Measurements from ENCODE around the gene FITM1.
A peak's percentile ranks its signal among the peaks of the same experiment; 100 is the strongest.

Gene FITM1, protein sequence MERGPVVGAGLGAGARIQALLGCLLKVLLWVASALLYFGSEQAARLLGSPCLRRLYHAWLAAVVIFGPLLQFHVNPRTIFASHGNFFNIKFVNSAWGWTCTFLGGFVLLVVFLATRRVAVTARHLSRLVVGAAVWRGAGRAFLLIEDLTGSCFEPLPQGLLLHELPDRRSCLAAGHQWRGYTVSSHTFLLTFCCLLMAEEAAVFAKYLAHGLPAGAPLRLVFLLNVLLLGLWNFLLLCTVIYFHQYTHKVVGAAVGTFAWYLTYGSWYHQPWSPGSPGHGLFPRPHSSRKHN

DNA sequence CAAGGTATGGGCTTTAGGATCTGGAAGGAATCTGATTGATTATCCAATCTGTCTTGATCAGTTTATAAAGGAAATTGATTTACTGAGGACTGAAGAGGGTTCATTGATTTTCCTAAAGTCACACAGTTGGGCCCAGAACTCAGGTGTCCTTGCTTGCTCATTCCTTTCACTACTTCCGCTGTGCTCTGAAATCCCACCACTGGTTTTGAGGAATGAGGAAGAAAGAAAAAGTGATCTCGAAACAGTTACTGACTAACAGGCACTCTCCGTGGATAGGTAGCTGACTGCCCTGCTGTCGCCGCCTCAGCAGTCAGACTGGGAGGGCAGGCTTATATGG lies at the start of gene FITM1:
FITM1 (plus strand) TSS at position 280 of the 337 bp plus-strand sequence. CDS start 905 bp downstream, outside the sequence.
- DNase-seq (ENCODE audit: low read depth in 2 of 2): no peak

DNA sequence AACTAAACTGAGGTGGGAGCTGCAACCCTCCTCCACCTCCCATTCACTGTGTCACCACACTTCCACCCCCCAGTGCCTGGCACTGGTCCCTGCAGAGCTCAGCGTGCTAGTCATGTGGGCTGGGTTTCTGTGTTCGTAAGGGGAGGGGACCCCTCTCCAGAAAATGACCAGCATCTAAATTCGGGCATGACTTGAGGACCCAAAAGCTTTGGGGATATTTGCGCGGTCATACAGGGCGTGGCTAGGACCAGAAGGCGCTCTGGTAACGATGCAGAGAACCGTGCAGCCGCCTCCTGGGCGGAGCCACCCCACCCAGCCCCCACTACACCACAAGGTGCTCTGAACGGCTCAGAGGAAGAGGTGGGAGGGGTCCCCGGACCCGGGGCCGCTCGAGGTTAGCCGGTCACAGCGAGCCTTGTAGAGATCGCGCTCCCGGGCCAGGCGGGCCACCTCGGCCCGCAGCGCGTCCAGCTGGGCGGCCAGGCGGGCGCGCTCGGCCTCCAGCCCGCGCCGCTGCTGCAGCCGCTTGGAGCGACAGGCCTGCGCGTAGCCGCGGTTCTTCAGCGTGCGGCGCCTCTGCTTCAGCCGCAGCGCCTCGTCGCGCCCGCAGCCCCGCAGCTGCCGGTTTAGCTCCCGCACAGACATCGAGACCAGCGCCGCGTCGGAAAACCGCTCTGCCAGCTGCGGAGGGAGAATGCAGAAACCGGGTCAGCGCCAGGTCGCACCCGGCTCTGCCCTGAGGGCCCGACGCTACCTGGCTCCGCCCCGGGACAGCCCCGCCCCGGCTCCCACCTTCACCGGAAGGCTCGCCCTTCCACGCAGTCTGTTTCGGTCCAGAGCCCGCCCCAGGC lies 49.3 kb upstream of the FITM1 start:
- DNase-seq (ENCODE audit: low read depth in 2 of 2): peak; percentile 53 to 72

DNA sequence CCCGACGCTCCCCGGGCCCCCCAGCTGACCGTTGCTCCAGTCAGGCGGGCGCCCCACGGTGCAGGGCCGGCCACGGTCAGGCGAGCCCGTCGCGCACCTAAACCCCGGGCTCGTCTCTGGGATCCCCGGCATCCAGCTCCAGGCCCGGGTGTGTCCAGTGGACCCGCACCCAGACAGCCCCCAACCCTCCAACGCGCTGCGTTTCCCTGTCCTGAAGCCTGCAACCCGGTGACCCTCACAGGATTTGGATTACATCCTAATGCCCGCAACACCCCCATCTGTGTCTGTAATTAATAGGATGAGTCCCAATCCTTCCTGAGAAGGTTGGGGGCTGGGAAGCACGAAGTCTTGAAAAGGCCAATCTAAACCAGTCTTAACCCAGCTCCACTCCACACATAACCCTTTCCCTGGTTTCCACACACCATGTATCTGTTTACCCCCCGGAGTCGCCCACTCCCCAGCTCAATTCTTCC lies 48.7 kb upstream of the FITM1 start:
- DNase-seq (ENCODE audit: low read depth in 2 of 2): no peak

DNA sequence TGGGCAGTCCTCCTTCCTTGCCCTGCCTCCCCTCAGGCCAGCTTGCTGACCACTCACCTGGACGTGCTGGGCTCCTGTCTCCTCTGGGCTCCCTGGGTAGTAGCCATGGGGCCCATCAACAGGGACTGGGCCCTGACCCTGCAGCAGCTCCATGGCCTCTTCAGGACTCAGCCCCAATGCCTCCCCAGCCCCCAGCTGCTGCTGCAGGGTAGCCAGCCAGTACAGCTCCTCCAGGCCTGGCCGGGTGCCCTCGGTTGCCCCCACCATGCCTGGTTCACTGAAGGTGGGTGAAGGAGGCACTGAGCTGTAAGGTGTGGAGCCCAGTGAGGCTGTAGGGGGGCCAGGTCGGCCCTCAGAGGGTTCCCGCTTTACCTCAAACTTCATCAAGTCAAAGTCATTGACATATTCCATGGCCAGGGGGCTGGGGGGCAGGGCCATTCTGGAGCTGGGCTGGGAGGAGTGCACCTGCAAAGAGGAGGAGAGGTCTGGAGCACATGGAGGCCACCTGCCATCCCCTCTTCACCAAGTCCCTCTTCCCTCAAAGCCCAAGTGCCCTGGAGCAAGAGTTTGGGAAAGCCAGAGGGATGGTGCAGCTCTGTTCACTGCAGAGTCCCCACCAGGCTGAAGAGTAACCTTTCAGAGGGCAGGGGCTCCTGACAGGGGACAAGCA lies 47.9 kb upstream of the FITM1 start:
- no peak for DNase-seq (ENCODE audit: low read depth in 2 of 2)

DNA sequence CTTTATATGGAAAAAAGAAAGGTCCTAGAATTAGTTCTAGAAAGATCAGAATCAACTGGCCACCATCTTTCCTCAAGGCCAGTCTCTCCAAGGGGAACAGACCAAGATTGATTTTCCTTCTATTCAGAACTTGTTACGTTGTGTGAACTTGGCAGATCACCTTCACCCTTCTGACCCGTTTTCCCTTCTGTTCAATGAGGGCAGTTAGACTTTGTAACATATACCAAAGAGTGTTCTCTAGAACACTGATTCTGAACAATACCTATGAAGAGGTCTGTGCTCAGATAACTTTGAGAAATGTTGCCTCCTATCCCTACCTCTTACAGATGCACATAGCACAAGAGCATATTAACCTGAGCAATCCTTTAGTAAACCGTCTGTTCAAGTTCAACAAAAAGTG lies 47.0 kb upstream of the FITM1 start:
- no peak for DNase-seq (ENCODE audit: low read depth in 2 of 2)

DNA sequence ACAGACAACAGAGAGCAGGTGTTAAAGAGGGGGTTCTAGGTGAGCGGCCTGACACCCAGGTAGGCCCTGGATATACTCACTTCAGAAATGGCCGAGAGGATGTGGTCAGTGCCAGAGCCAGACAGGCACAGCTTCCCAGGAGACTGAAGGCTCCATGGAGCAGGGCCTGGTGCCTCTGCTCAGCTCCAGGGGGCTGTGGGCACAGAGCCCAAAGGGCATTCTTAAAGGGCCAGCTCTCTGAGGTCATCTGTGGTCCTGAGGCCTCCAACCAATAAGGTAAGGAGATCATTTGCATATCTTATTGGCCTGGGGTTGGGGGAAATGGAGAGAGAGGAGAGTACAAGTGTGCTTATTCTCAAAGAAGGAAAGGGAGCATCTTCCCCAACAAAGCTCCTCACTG lies 46.0 kb upstream of the FITM1 start:
- DNase-seq (ENCODE audit: low read depth in 2 of 2): no peak

DNA sequence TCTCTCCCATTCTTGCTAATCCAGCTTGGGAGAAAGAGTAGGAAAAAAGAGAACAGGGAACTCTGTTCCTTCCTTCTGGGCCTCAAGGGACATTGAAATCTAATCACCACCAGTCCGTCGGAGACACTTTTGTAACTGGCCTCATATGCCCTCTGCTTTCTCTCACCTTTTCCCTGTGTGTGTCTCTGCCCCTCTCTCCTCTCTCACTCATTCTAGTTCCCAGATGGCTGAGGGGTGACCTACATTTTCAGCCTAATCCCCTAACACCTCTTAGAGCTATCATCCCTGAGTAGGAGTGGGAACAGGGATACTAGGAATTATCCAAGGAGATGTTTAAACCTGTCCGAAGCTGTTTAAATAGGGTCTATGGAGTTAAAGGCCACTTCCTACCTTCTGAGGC lies 45.2 kb upstream of the FITM1 start:
- DNase-seq (ENCODE audit: low read depth in 2 of 2): no peak

DNA sequence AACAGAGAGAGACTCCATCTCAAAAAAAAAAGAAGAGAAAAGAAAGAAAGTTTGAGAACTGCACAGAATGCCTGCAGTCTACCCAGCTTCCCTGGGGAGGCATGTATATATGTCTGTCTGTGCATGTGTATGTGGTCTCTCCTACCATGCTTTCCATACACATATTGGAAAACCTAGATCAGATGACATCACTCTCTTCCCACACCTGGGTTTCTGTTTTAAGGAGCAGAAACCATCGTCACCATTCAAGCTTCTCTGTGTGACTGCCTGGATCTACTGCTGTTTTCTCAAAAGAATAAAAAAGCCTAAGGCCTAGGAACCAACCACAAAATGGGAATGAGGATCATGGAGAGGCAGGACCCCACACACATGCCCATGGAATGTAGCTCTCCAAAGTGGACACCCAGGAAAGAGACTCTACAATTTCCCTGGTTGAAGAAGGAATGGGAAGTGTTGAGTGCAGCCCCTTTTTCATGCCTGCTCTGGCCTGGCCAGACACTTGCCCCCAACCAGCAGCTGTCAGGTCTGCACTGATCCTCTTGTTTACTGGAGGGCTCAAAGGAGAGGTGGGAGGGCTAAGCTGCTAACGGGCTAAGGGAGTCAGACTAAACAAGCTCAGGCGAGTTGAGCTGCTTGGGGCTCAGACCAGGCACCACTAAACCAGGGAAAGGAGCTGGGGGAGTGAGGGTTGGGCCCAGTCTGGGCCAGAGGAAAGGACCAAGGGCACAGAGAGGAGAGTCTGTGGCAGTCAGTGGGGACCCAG lies 44.1 kb upstream of the FITM1 start:
- no peak for DNase-seq (ENCODE audit: low read depth in 2 of 2)

DNA sequence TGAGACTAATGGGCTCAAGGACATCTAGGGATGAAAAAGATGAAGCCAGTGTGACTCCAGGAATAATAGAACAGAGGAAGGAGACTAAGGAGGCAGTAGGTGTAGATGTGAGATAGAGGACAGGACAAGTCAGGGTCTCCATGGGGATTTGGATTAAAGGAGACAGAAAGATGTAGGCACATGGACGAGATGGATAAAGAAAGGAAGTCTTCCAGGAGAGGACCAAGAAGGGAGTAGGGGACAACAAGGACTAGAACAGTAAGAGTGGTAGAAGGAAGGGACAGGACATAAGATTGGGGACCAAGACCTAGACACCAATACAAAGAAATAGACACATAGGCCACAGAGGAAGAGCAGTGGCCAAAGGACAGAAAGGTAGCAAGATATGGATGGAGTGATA lies 43.5 kb upstream of the FITM1 start:
- DNase-seq (ENCODE audit: low read depth in 2 of 2): no peak

DNA sequence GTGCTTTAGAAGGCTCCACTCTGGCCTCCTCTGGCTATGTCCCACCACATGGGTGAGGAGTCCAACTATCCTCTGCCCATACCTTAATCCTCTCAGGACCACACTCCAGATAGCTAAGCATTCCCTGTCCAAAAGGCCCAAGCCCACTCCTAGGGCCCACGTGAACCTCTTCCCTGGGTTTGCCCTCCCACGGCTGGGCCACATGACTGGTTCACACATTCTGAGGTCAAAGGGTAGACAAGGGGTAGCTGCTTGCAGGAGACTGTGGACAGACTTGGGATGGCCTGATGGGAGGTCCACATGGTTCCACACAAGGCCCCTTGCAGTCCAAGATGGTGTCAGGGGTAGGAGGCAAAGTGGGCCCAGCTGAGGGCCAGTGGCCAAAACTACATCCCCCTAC lies 42.4 kb upstream of the FITM1 start:
- no peak for DNase-seq (ENCODE audit: low read depth in 2 of 2)

DNA sequence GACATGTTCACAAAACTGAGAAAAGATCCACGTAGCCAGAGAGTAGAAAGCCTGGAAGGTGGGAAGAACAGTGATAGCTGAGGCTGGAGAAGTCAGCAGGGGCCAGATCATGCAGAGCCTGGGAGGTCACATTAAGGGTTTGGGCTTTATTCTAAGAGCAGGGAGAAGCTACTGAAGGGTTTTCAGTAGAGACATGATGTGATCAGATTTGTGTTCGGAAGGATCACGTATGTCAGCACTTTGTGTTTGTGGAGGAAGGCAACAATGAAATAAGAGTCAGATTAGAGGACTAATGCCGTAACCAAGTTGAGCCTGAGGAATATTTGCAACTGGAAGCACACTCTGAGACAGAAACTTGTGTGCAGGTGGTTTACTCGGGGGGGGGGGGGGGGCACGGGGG lies 40.6 kb upstream of the FITM1 start:
- no peak for DNase-seq (ENCODE audit: low read depth in 2 of 2)

DNA sequence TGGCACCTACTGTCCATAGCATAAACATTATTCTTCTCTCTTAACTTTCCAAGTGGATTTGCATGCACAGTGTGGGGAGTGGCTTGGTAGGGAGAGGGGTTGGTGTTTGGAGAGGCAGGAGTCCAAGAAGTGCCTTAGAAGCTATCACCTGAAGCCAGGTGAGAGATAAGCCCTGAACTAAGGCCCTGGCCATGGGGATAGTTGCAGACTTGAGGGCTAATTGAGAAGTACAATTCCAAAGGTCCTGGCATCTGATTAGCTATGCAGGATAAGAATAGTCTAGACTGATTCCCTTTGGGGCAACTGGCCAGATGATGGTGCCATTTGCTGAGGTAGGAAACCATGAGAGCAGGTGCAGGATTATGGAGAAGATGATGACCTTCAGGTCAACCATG lies 38.4 kb upstream of the FITM1 start:
- DNase-seq (ENCODE audit: low read depth in 2 of 2): no peak

DNA sequence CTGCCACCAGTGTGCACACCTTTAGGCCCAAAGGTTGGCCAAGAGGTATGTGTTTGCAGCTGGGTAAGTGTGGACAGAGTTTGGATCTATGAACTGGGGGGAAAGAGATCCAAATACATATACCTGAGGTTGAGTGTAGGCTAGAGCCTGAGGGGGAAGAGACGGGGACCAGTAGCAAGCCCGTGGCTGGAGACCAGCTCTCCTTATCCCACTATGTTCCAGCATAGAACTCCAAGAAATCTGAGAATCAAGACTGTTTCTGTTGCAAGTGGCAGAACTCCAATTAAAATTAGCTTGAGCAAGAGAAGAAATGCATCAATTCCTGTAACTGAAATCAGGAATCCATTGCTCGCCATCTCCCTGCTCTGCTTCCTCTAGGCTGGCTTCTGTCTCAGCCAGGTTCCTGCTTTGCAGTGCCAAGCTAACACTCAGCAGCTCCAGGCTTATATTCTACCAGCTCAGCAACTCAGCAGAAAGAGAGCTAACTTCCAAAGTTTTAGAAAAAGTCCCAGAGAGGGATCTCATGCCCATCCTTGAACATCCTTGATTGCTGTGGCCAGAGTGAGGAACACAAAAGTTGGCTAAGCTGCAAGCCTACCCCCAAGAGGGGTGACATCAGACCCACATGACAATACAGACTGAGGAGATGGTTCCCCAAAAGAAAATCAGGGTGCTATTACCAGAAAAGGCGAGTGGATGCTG lies 37.8 kb upstream of the FITM1 start:
- DNase-seq (ENCODE audit: low read depth in 2 of 2): no peak

DNA sequence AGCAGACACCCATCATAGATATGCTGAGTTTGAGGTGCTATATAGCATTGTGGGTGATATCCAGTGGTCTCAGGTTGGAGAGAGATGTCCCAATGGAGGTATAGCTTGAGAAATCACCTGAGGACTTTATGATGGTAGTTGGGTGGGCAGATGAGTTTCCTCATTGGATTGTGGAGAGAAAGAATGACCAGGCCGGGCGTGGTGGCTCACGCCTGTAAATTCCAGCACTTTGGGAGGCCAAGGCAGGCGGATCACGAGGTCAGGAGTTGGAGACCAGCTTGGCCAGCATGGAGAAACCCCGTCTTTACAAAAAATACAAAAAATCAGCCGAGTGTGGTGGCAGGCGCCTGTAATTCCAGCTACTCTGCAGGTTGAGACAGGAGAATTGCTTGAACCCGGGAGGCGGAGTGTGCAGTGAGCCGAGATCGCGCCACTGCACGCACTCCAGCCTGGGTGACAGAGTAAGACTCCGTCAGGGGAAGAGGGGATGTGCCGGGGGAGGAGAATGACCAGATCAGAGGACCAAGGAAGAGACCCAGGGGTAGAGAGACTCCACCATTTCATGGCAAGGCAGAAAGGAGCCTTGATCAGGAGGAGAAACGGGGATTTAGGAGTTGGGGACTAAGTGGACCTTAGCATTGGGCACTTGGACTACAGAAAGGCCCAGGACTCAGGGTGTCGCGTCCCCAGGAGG lies 37.1 kb upstream of the FITM1 start:
- no peak for DNase-seq (ENCODE audit: low read depth in 2 of 2)

DNA sequence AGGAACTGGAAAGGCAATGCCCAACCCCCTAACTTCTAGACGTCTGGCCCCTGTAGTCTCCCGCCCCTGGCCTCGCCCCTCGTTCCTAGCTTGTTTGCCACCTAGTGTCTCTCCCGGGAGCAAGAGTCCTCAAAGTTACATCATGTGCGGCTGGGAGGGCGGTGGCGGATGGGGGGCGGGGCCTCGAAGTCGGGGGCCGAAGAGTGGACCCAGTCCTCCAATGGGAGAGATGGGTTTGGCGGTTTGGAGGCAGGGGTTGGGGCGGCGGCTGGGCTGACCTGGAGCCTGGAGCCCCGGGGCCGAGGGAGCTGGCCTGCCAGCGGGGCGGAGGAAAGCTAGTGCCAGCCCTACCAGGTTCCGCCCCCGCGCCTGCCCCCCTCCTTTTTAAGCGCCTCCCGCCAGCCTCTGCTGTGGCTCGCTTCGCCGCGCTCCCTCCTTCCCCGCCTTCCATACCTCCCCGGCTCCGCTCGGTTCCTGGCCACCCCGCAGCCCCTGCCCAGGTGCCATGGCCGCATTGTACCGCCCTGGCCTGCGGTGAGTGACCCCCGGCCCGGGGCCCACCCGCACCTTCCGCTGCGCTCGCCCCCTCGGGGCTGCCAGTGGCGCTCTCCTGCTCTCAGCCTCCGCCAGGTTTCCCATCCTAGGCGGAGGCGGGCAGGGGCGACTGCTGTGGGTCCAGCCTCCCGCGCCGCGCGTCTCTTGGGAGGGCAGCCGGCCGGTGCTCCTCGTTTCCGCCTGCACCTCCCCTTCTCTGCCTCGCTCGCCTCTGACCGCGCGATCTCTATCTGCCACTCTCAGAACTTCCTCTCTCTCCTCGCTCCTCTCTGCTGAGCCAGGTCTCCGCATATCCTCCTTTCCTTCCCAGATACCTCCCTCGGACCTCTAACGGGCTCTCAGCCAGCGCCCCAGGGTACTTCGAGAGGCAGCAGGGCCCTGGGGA lies 36.3 kb upstream of the FITM1 start, which contains the start of gene PCK2:
PCK2 (plus strand) TSS at position 411 of the 940 bp plus-strand sequence; CDS start at position 506, 95 bp downstream.
- peak; percentile 83 to 90 for DNase-seq (ENCODE audit: low read depth in 2 of 2)

DNA sequence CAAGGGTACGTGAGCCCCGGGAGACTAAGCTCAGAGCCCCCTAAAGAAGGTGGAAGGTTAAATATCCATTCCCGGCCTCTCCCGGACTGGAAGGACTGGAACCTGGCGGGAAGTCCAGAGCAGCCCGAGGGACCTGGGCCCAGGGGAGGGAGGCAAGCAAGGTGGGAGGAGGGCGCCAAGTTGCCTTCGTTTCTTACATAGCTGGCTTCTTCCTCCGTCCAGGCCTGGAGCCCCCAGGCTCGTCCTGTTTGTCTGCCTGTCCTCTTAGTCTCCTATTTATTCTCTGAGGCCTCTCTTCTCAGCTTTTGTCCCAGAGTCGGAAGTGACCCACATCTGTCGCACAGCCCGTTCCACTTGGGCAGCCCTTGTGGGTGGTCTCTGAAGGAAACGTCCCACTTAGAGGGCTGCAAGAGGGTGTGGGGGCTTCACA lies 35.6 kb upstream of the FITM1 start:
- no peak for DNase-seq (ENCODE audit: low read depth in 2 of 2)

DNA sequence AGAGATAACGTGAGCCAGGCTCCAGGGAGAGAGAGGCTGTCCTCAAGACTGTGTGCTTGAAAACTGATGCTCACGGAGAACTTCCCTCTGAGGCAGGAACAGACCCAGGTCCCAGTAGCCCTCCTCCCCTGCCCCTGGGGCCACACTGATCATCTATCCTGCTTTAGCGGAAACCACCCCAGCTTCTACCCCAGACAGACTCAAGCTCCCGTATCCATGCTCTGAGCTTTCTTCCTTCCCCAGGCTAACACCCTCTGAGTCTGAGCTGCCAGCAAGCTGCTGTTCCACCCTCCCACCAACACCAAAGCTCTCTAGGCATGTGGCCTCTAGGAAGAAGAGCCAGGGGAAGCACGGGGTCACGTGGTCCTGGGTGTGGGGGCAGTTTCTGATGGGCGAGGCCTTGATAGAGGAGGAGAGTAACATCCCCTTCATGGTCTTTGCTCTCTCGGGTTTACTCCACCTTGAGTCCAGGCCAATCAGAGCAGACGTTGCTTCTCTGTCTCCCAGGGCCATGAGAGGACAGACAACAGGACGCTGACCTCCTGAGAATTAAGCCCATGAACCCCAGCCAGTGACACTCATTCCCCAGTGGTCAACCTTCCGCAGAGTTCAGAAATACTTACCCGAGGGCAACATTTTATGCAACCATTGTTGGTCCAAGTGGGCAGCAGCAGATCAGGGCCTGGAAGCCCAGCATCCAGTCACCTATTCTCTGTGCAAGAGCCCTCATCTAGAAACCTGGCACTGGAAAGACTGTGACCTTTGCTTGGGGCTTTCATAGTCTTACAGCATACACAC lies 35.0 kb upstream of the FITM1 start:
- DNase-seq (ENCODE audit: low read depth in 2 of 2): peak; percentile 47 to 75

DNA sequence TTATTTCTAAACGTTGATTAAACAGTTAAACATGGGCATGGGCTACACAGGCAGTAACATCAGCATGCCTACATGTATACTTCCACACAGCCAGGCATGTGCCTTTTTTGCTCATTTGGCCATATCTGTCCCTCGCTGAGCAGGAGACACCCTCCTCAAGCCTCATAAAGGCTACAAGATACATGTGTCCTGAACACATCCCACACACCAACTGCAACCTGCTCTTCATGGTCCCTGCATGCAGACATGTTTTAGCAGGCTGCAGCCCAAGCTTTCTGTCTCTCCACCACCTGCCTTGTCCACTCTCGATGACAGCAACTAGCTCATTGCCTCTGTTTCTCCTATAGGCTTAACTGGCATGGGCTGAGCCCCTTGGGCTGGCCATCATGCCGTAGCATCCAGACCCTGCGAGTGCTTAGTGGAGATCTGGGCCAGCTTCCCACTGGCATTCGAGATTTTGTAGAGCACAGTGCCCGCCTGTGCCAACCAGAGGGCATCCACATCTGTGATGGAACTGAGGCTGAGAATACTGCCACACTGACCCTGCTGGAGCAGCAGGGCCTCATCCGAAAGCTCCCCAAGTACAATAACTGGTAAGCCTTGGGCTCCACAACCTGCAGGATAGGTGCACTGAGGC lies 33.8 kb upstream of the FITM1 start:
- no peak for DNase-seq (ENCODE audit: low read depth in 2 of 2)

Data from stimulated activated CD4-positive, alpha-beta T cell treated with anti-CD3 and anti-CD28 coated beads, Interleukin-4, amount 100 ng/mL, for 48 hours (primary cell).